ENCODE data around the gene MKRN2OS.

MKRN2OS gene

GRCh38 chr3:12545473-12545791, at the start of gene MKRN2OS:
TSS of gene MKRN2OS (minus strand) at chr3:12545499. CDS start at chr3:12545464, 35 bp downstream.
- no peak for DNase-seq

GRCh38 chr3:12593473-12593872, 48.2 kb upstream of the MKRN2OS start:
- DNase-seq, result no peak

GRCh38 chr3:12591997-12592715, 46.9 kb upstream of the MKRN2OS start:
- no peak for DNase-seq

- no peak for DNase-seq
These were observed 46.2 kb upstream of the MKRN2OS start for GRCh38 chr3:12591456-12591855.

GRCh38 chr3:12590096-12590495, 44.8 kb upstream of the MKRN2OS start:
- DNase-seq, result no peak

- no peak for DNase-seq
These were observed 43.0 kb upstream of the MKRN2OS start for GRCh38 chr3:12588039-12589009.

- no peak for DNase-seq
These were observed 41.1 kb upstream of the MKRN2OS start for GRCh38 chr3:12586403-12586802.

GRCh38 chr3:12585970-12586369, 40.7 kb upstream of the MKRN2OS start:
- DNase-seq, result no peak

GRCh38 chr3:12585181-12585580, 39.9 kb upstream of the MKRN2OS start:
- no peak for DNase-seq

- DNase-seq, result no peak
These were observed 38.8 kb upstream of the MKRN2OS start for GRCh38 chr3:12584083-12584482.

GRCh38 chr3:12583280-12583679, 38.0 kb upstream of the MKRN2OS start:
- no peak for DNase-seq

GRCh38 chr3:12582730-12583129, 37.4 kb upstream of the MKRN2OS start:
- DNase-seq, result no peak

GRCh38 chr3:12579905-12580304, 34.6 kb upstream of the MKRN2OS start:
- DNase-seq, result no peak

- DNase-seq, result no peak
These were observed 34.2 kb upstream of the MKRN2OS start for GRCh38 chr3:12579456-12579855.

GRCh38 chr3:12578742-12579141, 33.4 kb upstream of the MKRN2OS start:
- no peak for DNase-seq

GRCh38 chr3:12577379-12577778, 32.1 kb upstream of the MKRN2OS start:
- no peak for DNase-seq

- no peak for DNase-seq
These were observed 29.4 kb upstream of the MKRN2OS start for GRCh38 chr3:12574661-12575060.

- DNase-seq, result no peak
These were observed 28.8 kb upstream of the MKRN2OS start for GRCh38 chr3:12574131-12574530.

GRCh38 chr3:12571986-12572385, 26.7 kb upstream of the MKRN2OS start:
- DNase-seq, result no peak

- no peak for DNase-seq
These were observed 24.5 kb upstream of the MKRN2OS start for GRCh38 chr3:12569836-12570235.

GRCh38 chr3:12568747-12569146, 23.4 kb upstream of the MKRN2OS start:
- no peak for DNase-seq

GRCh38 chr3:12566976-12567375, 21.7 kb upstream of the MKRN2OS start:
- no peak for DNase-seq

- no peak for DNase-seq
These were observed 17.2 kb upstream of the MKRN2OS start for GRCh38 chr3:12562451-12562850.

GRCh38 chr3:12561397-12561796, 16.1 kb upstream of the MKRN2OS start:
- no peak for DNase-seq
